GM18502 (cell line): ENCODE measurements around the gene ZZZ3.
A peak's percentile ranks its signal among the peaks of the same experiment; 100 is the strongest.
"Not testable (repeated sequence)": the region's sequence is repeated elsewhere in the genome, so short reads cannot be mapped to it uniquely, and the experiment has no call there.

Experiments
- ATAC-seq: cut with Tn5 transposase; IDR thresholded peaks from one replicate; pipeline ENCODE4 v1.9.1; 2021; ENCODE audit warnings: mild to moderate bottlenecking; ENCODE audit not compliant: unreplicated experiment, poor library complexity

Gene ZZZ3

GRCh38 chr1:77672374-77672773 lies 10.1 kb downstream of the ZZZ3 start:
- ATAC-seq = peak; percentile 55

- no peak for ATAC-seq
Observed at GRCh38 chr1:77671836-77672235, 10.6 kb downstream of the ZZZ3 start.

GRCh38 chr1:77670330-77670729 lies 12.1 kb downstream of the ZZZ3 start:
- no peak for ATAC-seq

GRCh38 chr1:77668924-77669449 lies 13.5 kb downstream of the ZZZ3 start:
- no peak for ATAC-seq

GRCh38 chr1:77664939-77665516 lies 17.4 kb downstream of the ZZZ3 start:
- ATAC-seq = no peak

GRCh38 chr1:77661696-77662095 lies 20.8 kb downstream of the ZZZ3 start:
- no peak for ATAC-seq

- ATAC-seq = peak; percentile 46
Observed at GRCh38 chr1:77659879-77660593, 22.4 kb downstream of the ZZZ3 start.

- no peak for ATAC-seq
Observed at GRCh38 chr1:77658271-77658670, 24.2 kb downstream of the ZZZ3 start.

GRCh38 chr1:77655431-77655974 lies 27.0 kb downstream of the ZZZ3 start:
- peak; percentile 46 for ATAC-seq

- no peak for ATAC-seq
Observed at GRCh38 chr1:77652970-77653516, 29.4 kb downstream of the ZZZ3 start.

- ATAC-seq = no peak
Observed at GRCh38 chr1:77652268-77652667, 30.2 kb downstream of the ZZZ3 start.

GRCh38 chr1:77649127-77649526 lies 33.3 kb downstream of the ZZZ3 start:
- ATAC-seq = no peak

GRCh38 chr1:77646224-77646623 lies 36.2 kb downstream of the ZZZ3 start:
- ATAC-seq = not testable (repeated sequence)

GRCh38 chr1:77643456-77643855 lies 39.0 kb downstream of the ZZZ3 start:
- ATAC-seq = no peak

GRCh38 chr1:77642941-77643340 lies 39.5 kb downstream of the ZZZ3 start:
- ATAC-seq = no peak

- no peak for ATAC-seq
Observed at GRCh38 chr1:77642196-77642595, 40.3 kb downstream of the ZZZ3 start.

- ATAC-seq = no peak
Observed at GRCh38 chr1:77639557-77640069, 42.8 kb downstream of the ZZZ3 start.

- no peak for ATAC-seq
Observed at GRCh38 chr1:77639056-77639455, 43.4 kb downstream of the ZZZ3 start.

- ATAC-seq = no peak
Observed at GRCh38 chr1:77636864-77637263, 45.6 kb downstream of the ZZZ3 start.
